Glomerular endothelial cell (primary cell): ENCODE measurements around the gene RSAD1. TPM values are rescaled to one million over a fixed set of nuclear protein-coding genes. Genes with fewer than 3 reads are reported as not detected.

Experiments used
- total RNA-seq: library from RNA; depleted of rRNA; stranded (reverse); fragments of >200 nt; gene quantifications from 2 replicates; pipeline ENCODE4 v1.2.3, GENCODE V29; 2015

The RSAD1 gene
- total RNA-seq, 1 donor from 2014 or later, result 34.7 TPM

Other genes with a start within 250 kb of the RSAD1 start
- gene TMEM92, start 204.4 kb upstream of the RSAD1 start, total RNA-seq, result 0.12 and 0.73 TPM in 2 replicates
- 40.1 and 45.8 TPM in 2 replicates for gene XYLT2, start 132.7 kb upstream of the RSAD1 start, total RNA-seq
- gene MRPL27, start 105.7 kb upstream of the RSAD1 start, total RNA-seq, result 53.6 and 57.3 TPM in 2 replicates
- 2.7 and 3.9 TPM in 2 replicates for gene EME1, start 105.6 kb upstream of the RSAD1 start, total RNA-seq
- gene LRRC59, start 81.3 kb upstream of the RSAD1 start, total RNA-seq, result 142 and 157 TPM in 2 replicates
- gene ACSF2, start 52.6 kb upstream of the RSAD1 start, total RNA-seq, result 32.6 and 37.2 TPM in 2 replicates
- not detected in 2 replicates for gene CHAD, start 10.0 kb upstream of the RSAD1 start, total RNA-seq
- 0.23 and 1.6 TPM in 2 replicates for gene MYCBPAP, start 29.6 kb downstream of the RSAD1 start, total RNA-seq
- 0.23 and 7.4 TPM in 2 replicates for gene EPN3, start 53.9 kb downstream of the RSAD1 start, total RNA-seq
- 127 and 145 TPM in 2 replicates for gene SPATA20, start 68.3 kb downstream of the RSAD1 start, total RNA-seq
- not detected in 2 replicates for gene CACNA1G, start 81.9 kb downstream of the RSAD1 start, total RNA-seq
- 1.1 and 2.2 TPM in 2 replicates for gene ABCC3, start 156.0 kb downstream of the RSAD1 start, total RNA-seq
- gene ANKRD40, start 229.1 kb downstream of the RSAD1 start, total RNA-seq, result 37.7 TPM in 2 replicates
- gene LUC7L3, start 240.7 kb downstream of the RSAD1 start, total RNA-seq, result 17.6 and 46.9 TPM in 2 replicates